ENCODE data around the gene TENM4.
A peak's percentile ranks its signal among the peaks of the same experiment; 100 is the strongest.

The TENM4 gene

GRCh38 chr11:79100093-79100910 lies 340.5 kb downstream of the TENM4 start:
- no peaks in the 10 kb centered on the region for H3K36me3 ChIP-seq (ENCODE audit: control insufficient read depth, insufficient read depth, low read length)
- H3K4me3 ChIP-seq (ENCODE audit: extremely low read depth, insufficient read depth, low read length, poor library complexity, severe bottlenecking): no peak overlapping the region
- WGBS, 2 experiments (ENCODE audit: insufficient coverage in 2 of 2): 60 to 62% methylated on average over 2 to 3 of the region's 9 CpGs
- no peak overlapping the region for H3K27ac ChIP-seq (ENCODE audit: low read depth, low read length, severe bottlenecking)
- H3K4me1 ChIP-seq (ENCODE audit: control insufficient read depth, insufficient read depth, low read length, poor library complexity, severe bottlenecking): peaks cover 39% of the 10 kb centered on the region
- H3K9me3 ChIP-seq (ENCODE audit: control insufficient read depth, low read length): no peaks in the 10 kb centered on the region

- Histone ChIP-seq H3K9me3 (ENCODE audit: control insufficient read depth, low read length) (peaks cover 11% of the 10 kb centered on the region), H3K4me3 (ENCODE audit: extremely low read depth, insufficient read depth, low read length, poor library complexity, severe bottlenecking) (no peak overlapping the region), H3K4me1 (ENCODE audit: control insufficient read depth, insufficient read depth, low read length, poor library complexity, severe bottlenecking) (peaks cover 51% of the 10 kb centered on the region), H3K27ac (ENCODE audit: low read depth, low read length, severe bottlenecking) (peak overlapping the region; percentile 70), H3K36me3 (ENCODE audit: control insufficient read depth, insufficient read depth, low read length) (peaks cover 5% of the 10 kb centered on the region)
- WGBS, 2 experiments (ENCODE audit: insufficient coverage in 2 of 2): 24 to 29% methylated on average over 1 to 2 of the region's 2 CpGs
Measured at GRCh38 chr11:79098146-79098545, 342.7 kb downstream of the TENM4 start.

- peak overlapping the region; percentile 16 for H3K4me3 ChIP-seq (ENCODE audit: extremely low read depth, insufficient read depth, low read length, poor library complexity, severe bottlenecking)
- H3K9me3 ChIP-seq (ENCODE audit: control insufficient read depth, low read length): peaks cover 12% of the 10 kb centered on the region
- peaks cover 52% of the 10 kb centered on the region for H3K4me1 ChIP-seq (ENCODE audit: control insufficient read depth, insufficient read depth, low read length, poor library complexity, severe bottlenecking)
- H3K36me3 ChIP-seq (ENCODE audit: control insufficient read depth, insufficient read depth, low read length): peaks cover 5% of the 10 kb centered on the region
- 93% methylated on average over 2 to 3 of the region's 8 CpGs for WGBS, 2 experiments (ENCODE audit: insufficient coverage in 2 of 2)
- H3K27ac ChIP-seq (ENCODE audit: low read depth, low read length, severe bottlenecking): peak overlapping the region; percentile 70
Measured at GRCh38 chr11:79097246-79097875, 343.5 kb downstream of the TENM4 start.

GRCh38 chr11:79095424-79095823 lies 345.4 kb downstream of the TENM4 start:
- H3K4me3 ChIP-seq (ENCODE audit: extremely low read depth, insufficient read depth, low read length, poor library complexity, severe bottlenecking): no peak overlapping the region
- peaks cover 12% of the 10 kb centered on the region for H3K9me3 ChIP-seq (ENCODE audit: control insufficient read depth, low read length)
- WGBS, 2 experiments (ENCODE audit: insufficient coverage in 2 of 2): 73% methylated on average over 3 of the region's 3 CpGs; no CpG with 5 or more reads in 1 of the 2 experiments
- peaks cover 47% of the 10 kb centered on the region for H3K4me1 ChIP-seq (ENCODE audit: control insufficient read depth, insufficient read depth, low read length, poor library complexity, severe bottlenecking)
- H3K27ac ChIP-seq (ENCODE audit: low read depth, low read length, severe bottlenecking): peak overlapping the region; percentile 82
- peaks cover 5% of the 10 kb centered on the region for H3K36me3 ChIP-seq (ENCODE audit: control insufficient read depth, insufficient read depth, low read length)

- Histone ChIP-seq H3K9me3 (ENCODE audit: control insufficient read depth, low read length) (peaks cover 12% of the 10 kb centered on the region), H3K4me1 (ENCODE audit: control insufficient read depth, insufficient read depth, low read length, poor library complexity, severe bottlenecking) (peaks cover 53% of the 10 kb centered on the region), H3K36me3 (ENCODE audit: control insufficient read depth, insufficient read depth, low read length) (peaks cover 5% of the 10 kb centered on the region), H3K4me3 (ENCODE audit: extremely low read depth, insufficient read depth, low read length, poor library complexity, severe bottlenecking) (no peak overlapping the region), H3K27ac (ENCODE audit: low read depth, low read length, severe bottlenecking) (peak overlapping the region; percentile 82)
- 50 to 60% methylated on average over 1 to 3 of the region's 3 CpGs for WGBS, 2 experiments (ENCODE audit: insufficient coverage in 2 of 2)
Measured at GRCh38 chr11:79094616-79095015, 346.2 kb downstream of the TENM4 start.

- 88 to 100% methylated on average over 1 of the region's 1 CpG for WGBS, 2 experiments (ENCODE audit: insufficient coverage in 2 of 2)
- peaks cover 59% of the 10 kb centered on the region for H3K4me1 ChIP-seq (ENCODE audit: control insufficient read depth, insufficient read depth, low read length, poor library complexity, severe bottlenecking)
- peaks cover 12% of the 10 kb centered on the region for H3K9me3 ChIP-seq (ENCODE audit: control insufficient read depth, low read length)
- peaks cover 5% of the 10 kb centered on the region for H3K36me3 ChIP-seq (ENCODE audit: control insufficient read depth, insufficient read depth, low read length)
- H3K4me3 ChIP-seq (ENCODE audit: extremely low read depth, insufficient read depth, low read length, poor library complexity, severe bottlenecking): no peak overlapping the region
- no peak overlapping the region for H3K27ac ChIP-seq (ENCODE audit: low read depth, low read length, severe bottlenecking)
Measured at GRCh38 chr11:79092791-79093353, 348.0 kb downstream of the TENM4 start.

- Histone ChIP-seq H3K4me3 (ENCODE audit: extremely low read depth, insufficient read depth, low read length, poor library complexity, severe bottlenecking) (no peak overlapping the region), H3K4me1 (ENCODE audit: control insufficient read depth, insufficient read depth, low read length, poor library complexity, severe bottlenecking) (peaks cover 55% of the 10 kb centered on the region), H3K9me3 (ENCODE audit: control insufficient read depth, low read length) (peaks cover 12% of the 10 kb centered on the region), H3K27ac (ENCODE audit: low read depth, low read length, severe bottlenecking) (no peak overlapping the region), H3K36me3 (ENCODE audit: control insufficient read depth, insufficient read depth, low read length) (peaks cover 5% of the 10 kb centered on the region)
- 84 to 93% methylated on average over 5 of the region's 8 CpGs for WGBS, 2 experiments (ENCODE audit: insufficient coverage in 2 of 2)
Measured at GRCh38 chr11:79090191-79090705, 350.6 kb downstream of the TENM4 start.

GRCh38 chr11:79089601-79090000 lies 351.2 kb downstream of the TENM4 start:
- H3K4me3 ChIP-seq (ENCODE audit: extremely low read depth, insufficient read depth, low read length, poor library complexity, severe bottlenecking): no peak overlapping the region
- H3K27ac ChIP-seq (ENCODE audit: low read depth, low read length, severe bottlenecking): peak overlapping the region; percentile 99
- H3K4me1 ChIP-seq (ENCODE audit: control insufficient read depth, insufficient read depth, low read length, poor library complexity, severe bottlenecking): peaks cover 48% of the 10 kb centered on the region
- peaks cover 12% of the 10 kb centered on the region for H3K9me3 ChIP-seq (ENCODE audit: control insufficient read depth, low read length)
- H3K36me3 ChIP-seq (ENCODE audit: control insufficient read depth, insufficient read depth, low read length): peaks cover 5% of the 10 kb centered on the region
- WGBS, 2 experiments (ENCODE audit: insufficient coverage in 2 of 2): 94 to 100% methylated on average over 2 of the region's 3 CpGs

GRCh38 chr11:79088967-79089366 lies 351.9 kb downstream of the TENM4 start:
- Histone ChIP-seq H3K9me3 (ENCODE audit: control insufficient read depth, low read length) (peaks cover 9% of the 10 kb centered on the region), H3K4me1 (ENCODE audit: control insufficient read depth, insufficient read depth, low read length, poor library complexity, severe bottlenecking) (peaks cover 45% of the 10 kb centered on the region), H3K36me3 (ENCODE audit: control insufficient read depth, insufficient read depth, low read length) (peaks cover 5% of the 10 kb centered on the region), H3K4me3 (ENCODE audit: extremely low read depth, insufficient read depth, low read length, poor library complexity, severe bottlenecking) (no peak overlapping the region), H3K27ac (ENCODE audit: low read depth, low read length, severe bottlenecking) (peak overlapping the region; percentile 99)
- WGBS, 2 experiments (ENCODE audit: insufficient coverage in 2 of 2): 67 to 80% methylated on average over 1 of the region's 4 CpGs

GRCh38 chr11:79087961-79088318 lies 352.9 kb downstream of the TENM4 start:
- H3K27ac ChIP-seq (ENCODE audit: low read depth, low read length, severe bottlenecking): peak overlapping the region; percentile 99
- 76 to 82% methylated on average over 3 to 4 of the region's 5 CpGs for WGBS, 2 experiments (ENCODE audit: insufficient coverage in 2 of 2)
- H3K4me3 ChIP-seq (ENCODE audit: extremely low read depth, insufficient read depth, low read length, poor library complexity, severe bottlenecking): no peak overlapping the region
- peaks cover 42% of the 10 kb centered on the region for H3K4me1 ChIP-seq (ENCODE audit: control insufficient read depth, insufficient read depth, low read length, poor library complexity, severe bottlenecking)
- H3K9me3 ChIP-seq (ENCODE audit: control insufficient read depth, low read length): no peaks in the 10 kb centered on the region
- no peaks in the 10 kb centered on the region for H3K36me3 ChIP-seq (ENCODE audit: control insufficient read depth, insufficient read depth, low read length)
